Muscle of back (tissue), 11 donors: ENCODE measurements around the gene WASHC4. TPM values are rescaled to one million over a fixed set of nuclear protein-coding genes. Genes with fewer than 3 reads are reported as not detected.
A peak's percentile ranks its signal among the peaks of the same experiment; 100 is the strongest.
"Not testable (repeated sequence)": the region's sequence is repeated elsewhere in the genome, so short reads cannot be mapped to it uniquely, and the experiment has no call there.

Experiments used
- DNase-seq, 3 donors: peaks; one replicate each; pipeline versions ENCODE4 v3.0.0 to v3.0.0-alpha.2; 2013
- polyA plus RNA-seq, 10 donors: library from polyadenylated mRNA; unstranded; fragments of 120-200 nt; gene quantifications; one replicate each; pipeline ENCODE4 v1.2.1, GENCODE V29; 2013; ENCODE audit not compliant: insufficient read length in 10 of 10

The WASHC4 gene
- polyA plus RNA-seq, 10 donors, result 24.0 to 48.9 (median 35.5) TPM

- DNase-seq, result no peak
Observed at GRCh38 chr12:105091476-105092206, 15.9 kb upstream of the WASHC4 start.

DNA sequence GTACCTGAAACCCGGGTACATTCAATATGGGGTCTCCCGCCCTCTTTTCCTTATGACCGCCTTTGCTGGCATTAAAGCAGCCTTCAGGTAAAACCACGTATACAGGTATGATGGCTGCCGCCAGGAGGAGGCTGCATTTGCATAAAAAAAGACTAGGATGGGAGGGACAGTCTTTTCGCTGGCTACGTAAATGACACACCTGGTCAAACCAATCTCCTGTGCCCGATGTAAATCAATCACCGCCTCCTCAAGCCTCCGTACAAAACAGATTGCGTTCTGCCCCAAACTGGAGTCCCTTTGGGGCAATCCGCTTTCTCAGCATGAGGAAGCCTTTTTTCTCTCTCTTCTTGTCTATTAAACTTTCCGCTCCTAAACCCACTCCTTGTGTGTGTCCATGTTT, 15.2 kb upstream of the WASHC4 start:
- DNase-seq, result no peak

DNA sequence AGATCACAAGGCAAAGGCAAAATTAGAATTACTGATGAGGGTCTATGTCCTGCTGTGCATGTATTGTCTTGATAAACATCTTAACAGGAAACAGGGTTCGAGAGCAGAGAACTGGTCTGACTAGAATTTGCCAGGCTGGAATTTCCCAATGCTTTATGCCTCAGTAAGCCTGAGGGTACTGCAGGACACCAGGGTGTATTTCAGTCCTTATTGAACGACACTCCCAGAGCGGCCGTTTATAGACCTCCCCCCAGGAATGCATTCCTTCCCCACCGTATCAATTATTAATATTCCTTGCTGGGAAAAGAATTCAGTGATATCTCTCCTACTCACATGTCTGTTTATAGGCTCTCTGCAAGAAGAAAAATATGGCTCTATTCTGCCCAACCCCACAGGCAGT, 12.2 kb upstream of the WASHC4 start:
- DNase-seq, result not testable (repeated sequence)

DNA sequence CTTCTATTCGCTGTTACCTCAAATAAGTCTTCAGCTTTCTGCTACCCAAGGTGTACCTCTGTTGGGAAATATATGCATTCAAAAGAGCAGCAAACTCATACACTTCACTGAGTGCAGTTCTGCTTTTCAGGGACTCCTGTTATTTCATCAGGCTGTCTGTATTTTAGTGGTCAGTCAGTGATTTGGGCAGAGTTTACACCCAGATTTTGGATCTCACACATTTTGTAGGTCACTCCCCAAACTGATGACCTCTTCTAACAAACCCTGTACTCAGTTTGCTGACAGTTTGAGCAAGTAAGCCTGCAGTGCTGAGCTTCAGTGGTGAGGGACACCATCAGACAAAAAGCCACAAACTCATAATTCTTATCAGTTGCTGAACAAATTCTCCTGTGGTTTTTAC, 8.2 kb upstream of the WASHC4 start:
- no peak for DNase-seq

GRCh38 chr12:105100207-105100985, 7.1 kb upstream of the WASHC4 start:
- no peak for DNase-seq

DNA sequence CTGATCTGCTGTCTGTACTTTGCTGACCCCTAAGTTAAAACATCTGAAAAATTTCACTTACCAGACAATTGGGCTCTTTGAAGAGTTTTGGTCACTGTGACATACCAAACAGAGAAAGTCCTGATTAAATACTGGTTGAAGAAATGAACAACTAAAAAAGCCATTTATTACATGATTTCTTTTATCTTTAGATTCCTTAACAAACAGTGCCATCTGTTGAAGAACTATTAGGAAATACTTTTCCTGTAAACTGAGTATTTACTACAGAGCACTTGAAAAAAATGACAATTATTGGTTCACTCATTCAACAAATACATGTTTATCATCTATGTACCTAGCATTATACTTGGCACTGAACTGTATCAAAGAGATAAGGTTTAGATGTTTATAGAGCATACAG, 6.5 kb upstream of the WASHC4 start:
- DNase-seq, result peak in 1 of 3 donors; percentile 6

GRCh38 chr12:105102673-105103072, 4.9 kb upstream of the WASHC4 start:
- DNase-seq, result no peak

GRCh38 chr12:105104762-105105161, 2.8 kb upstream of the WASHC4 start:
- no peak for DNase-seq

DNA sequence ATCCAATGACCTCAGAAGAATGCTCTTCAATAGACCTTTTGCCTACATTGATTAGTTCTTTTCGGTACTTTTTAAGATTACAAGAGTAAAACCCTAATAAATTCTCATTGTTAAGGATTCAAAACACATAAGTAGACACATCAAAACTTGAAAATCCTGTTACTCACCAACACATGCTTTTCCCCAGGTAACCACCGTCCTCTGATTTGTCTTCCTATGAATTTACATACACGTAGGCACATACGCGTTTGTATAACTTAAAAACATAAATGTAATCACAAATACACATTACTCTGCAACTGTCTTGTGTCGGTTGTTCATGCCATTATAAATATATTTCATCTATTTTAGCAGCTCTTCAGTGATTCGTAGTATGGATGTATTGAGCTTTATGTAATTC, 910 bp upstream of the WASHC4 start:
- DNase-seq, result no peak

DNA sequence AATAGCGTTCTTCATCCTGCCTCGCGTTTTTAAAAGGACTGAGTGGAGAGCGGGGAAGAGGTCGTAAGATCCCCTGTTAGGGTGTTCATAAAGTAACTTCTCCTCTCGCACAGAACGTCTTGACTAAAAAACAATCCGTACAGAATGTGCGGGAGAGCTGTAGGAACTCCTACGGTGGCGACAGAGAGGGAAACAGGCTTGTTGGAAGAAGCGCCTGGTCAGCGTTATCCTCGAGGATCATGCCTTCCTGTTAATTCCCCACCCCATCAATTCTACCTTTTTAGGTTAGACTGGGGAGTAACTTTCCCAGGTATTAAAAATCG, 399 bp upstream of the WASHC4 start:
- DNase-seq, result no peak

- no peak for DNase-seq
Observed at GRCh38 chr12:105109465-105110212, 2.1 kb downstream of the WASHC4 start.

DNA sequence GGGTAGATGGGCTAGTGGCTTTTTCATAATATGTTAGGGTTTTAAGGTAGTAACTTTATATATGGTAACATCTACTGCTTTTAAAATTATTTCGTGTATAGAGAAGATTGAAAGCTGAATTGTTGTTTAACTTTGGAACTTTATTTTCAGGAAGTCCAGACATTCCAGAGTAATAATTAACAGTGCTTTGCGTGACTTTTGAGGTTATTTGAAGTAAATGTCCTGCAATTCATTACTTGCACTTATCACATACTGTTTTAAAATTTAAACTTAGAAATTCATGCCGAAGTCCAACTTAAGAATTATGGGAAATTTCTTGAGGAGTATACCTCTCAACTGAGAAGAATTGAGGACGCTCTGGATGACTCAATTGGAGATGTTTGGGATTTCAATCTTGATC, 3.3 kb downstream of the WASHC4 start:
- DNase-seq, result no peak

GRCh38 chr12:105113094-105113493, 5.6 kb downstream of the WASHC4 start:
- DNase-seq, result no peak

DNA sequence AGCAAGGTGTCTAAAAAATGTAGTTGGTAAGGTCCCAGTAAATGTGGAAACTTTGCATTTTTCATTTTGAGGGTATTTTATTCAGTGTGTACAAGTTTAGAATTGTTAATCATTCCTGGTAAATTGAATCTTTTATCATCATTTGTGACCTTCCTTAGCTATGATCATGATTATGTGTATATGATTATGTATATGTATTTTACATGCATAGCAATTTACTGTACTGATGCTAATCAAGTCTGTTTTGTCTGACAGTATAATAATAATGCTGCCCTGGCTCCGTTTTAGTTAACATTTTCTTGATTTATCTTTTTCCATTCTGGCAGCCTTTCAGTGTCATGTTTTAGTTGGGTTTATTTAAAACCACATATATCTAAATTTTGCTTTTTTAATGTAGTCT, 9.4 kb downstream of the WASHC4 start:
- no peak for DNase-seq

- DNase-seq, result no peak
Observed at GRCh38 chr12:105120551-105120950, 13.0 kb downstream of the WASHC4 start.

- no peak for DNase-seq
Observed at GRCh38 chr12:105138248-105138647, 30.7 kb downstream of the WASHC4 start.

DNA sequence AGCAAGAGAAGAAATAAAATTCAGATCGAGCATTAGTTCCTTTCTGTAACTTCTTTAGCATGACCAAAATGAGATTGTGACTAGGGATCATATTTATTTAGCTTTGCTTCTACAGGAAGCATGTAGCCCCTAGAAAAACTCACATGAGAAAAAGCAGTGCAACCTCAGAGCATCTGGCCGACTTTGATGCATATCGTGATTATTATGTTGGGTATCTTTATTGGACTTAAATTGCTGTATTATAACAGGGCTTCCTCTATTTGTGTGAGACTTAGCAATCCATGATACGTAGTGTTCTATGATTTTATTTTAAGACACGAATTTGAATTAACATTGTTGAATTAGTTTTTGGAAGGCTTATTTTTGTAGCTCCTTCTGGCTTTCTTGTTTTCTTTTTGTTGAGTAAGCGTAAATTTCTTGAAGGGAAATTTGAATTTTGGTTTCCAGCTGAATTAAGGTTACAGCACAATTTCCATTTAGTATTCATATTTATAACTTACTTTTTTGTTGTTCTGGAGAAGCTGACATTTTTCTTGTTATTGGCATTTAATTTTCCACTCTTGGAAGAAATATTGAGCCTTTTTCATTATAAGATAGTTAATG, 33.9 kb downstream of the WASHC4 start:
- DNase-seq, result no peak

GRCh38 chr12:105142259-105142658, 34.7 kb downstream of the WASHC4 start:
- DNase-seq, result no peak

DNA sequence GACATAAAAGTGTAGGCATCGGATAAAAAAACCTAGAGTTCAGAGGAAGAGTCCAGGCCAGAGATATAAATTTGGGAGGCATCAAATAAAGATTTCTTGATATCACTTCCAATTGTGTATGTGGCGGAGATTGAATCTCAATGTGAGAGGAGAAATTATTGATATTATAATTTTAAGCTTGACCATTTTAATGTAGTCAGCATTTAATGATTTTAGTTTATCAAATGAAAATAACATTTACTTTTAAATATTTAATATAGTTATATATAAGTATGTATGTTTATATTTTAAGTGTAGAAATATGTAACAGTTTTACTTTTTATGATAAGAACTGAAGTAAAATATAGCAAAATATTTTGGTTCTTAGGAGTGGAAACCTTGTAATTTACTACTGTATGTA, 48.7 kb downstream of the WASHC4 start:
- DNase-seq, result no peak

DNA sequence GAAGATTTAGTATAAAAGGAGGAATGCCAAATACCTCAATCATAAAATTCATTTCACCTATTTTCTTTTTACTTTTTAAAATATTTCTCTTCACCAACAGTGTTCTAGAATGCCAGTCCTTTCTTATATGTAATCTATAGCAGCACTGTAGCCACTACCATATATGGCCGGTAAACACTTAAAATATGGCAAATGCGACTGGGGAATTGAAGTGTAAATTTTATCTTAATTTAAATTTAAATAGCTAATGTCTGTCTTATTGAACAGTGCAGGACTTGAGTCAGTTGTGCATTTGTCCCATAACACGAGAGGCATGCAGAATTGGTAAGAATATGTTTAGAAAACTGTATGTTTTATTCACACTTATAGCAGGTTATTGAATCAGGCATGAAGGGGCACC, 50.1 kb downstream of the WASHC4 start:
- DNase-seq, result no peak

DNA sequence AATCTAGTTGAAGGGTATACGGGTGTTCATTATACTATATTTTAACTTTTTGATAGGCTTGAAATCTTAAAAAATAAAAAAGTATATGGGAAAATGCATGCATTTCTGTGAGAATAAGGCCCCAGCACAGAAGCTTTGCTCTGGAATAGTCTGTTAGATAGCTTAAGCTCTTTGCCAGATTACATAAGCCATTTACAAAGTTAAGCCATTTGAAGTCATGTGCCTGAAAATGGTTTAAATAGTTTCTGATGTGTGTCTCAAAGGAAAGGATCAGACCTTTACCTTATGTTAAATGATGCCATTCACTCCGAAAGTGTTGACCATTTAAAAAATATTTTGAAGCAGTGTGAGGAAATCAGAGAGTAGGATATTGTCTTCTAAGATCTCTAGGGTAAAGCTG, 51.3 kb downstream of the WASHC4 start:
- peak in 2 of 3 donors; percentile 8 to 12 for DNase-seq

GRCh38 chr12:105162174-105162573, 54.6 kb downstream of the WASHC4 start:
- no peak for DNase-seq
